Measurements from ENCODE around the gene TNS3. TPM values are rescaled to one million over a fixed set of nuclear protein-coding genes. Genes with fewer than 3 reads are reported as not detected.

The TNS3 gene
- total RNA-seq, 4 donors from 2014 or later: 27.2 to 110 (median 47.5) TPM

- intact Hi-C loops (cut with DNase I; ENCODE audit: low total_unique reads): no loop called here
- Histone ChIP-seq H3K4me1 (peaks cover 3 to 11% of the 10 kb centered on the region in 2 donors), H3K4me3 (no peak overlapping the region), H3K27ac (peak overlapping the region; percentile 57 to 74), H3K9me3 (no peaks in the 10 kb centered on the region), H3K27me3 (no peaks in the 10 kb centered on the region), H3K36me3 (no peaks in the 10 kb centered on the region)
- DNase-seq: no peak
- TF ChIP-seq CTCF (IDR thresholded peaks at IDR 0.05) (no peak), POLR2A (IDR thresholded peaks at IDR 0.05) (no peak)
Measured at GRCh38 chr7:47550788-47551470, 31.0 kb downstream of the TNS3 start.

- no peak for DNase-seq
- Histone ChIP-seq H3K27ac (no peak overlapping the region), H3K9me3 (no peaks in the 10 kb centered on the region), H3K4me1 (peaks cover 3 to 11% of the 10 kb centered on the region in 2 donors), H3K36me3 (no peaks in the 10 kb centered on the region), H3K27me3 (no peaks in the 10 kb centered on the region), H3K4me3 (no peak overlapping the region)
- TF ChIP-seq POLR2A (IDR thresholded peaks at IDR 0.05) (no peak), CTCF (IDR thresholded peaks at IDR 0.05) (no peak)
- intact Hi-C loops (cut with DNase I; ENCODE audit: low total_unique reads): no loop called here
Measured at GRCh38 chr7:47549916-47550315, 32.0 kb downstream of the TNS3 start.

GRCh38 chr7:47549397-47549796 lies 32.5 kb downstream of the TNS3 start:
- Histone ChIP-seq H3K27me3 (no peaks in the 10 kb centered on the region), H3K36me3 (no peaks in the 10 kb centered on the region), H3K4me3 (no peak overlapping the region), H3K27ac (no peak overlapping the region), H3K4me1 (peaks cover 3 to 11% of the 10 kb centered on the region in 2 donors), H3K9me3 (no peaks in the 10 kb centered on the region)
- intact Hi-C loops (cut with DNase I; ENCODE audit: low total_unique reads): no loop called here
- DNase-seq: no peak
- TF ChIP-seq POLR2A (IDR thresholded peaks at IDR 0.05): no peak
- TF ChIP-seq CTCF (IDR thresholded peaks at IDR 0.05): no peak

GRCh38 chr7:47548546-47548945 lies 33.4 kb downstream of the TNS3 start:
- no peak for DNase-seq
- H3K4me3 ChIP-seq: no peak overlapping the region
- TF ChIP-seq POLR2A (IDR thresholded peaks at IDR 0.05) (no peak), CTCF (IDR thresholded peaks at IDR 0.05) (no peak)
- peaks cover 3 to 11% of the 10 kb centered on the region in 2 donors for H3K4me1 ChIP-seq
- H3K27me3 ChIP-seq: no peaks in the 10 kb centered on the region
- H3K9me3 ChIP-seq: no peaks in the 10 kb centered on the region
- no peak overlapping the region for H3K27ac ChIP-seq
- intact Hi-C loops (cut with DNase I; ENCODE audit: low total_unique reads): no loop called here
- no peaks in the 10 kb centered on the region for H3K36me3 ChIP-seq

- no peak overlapping the region for H3K4me3 ChIP-seq
- H3K36me3 ChIP-seq: no peaks in the 10 kb centered on the region
- no peak for DNase-seq
- H3K27ac ChIP-seq: no peak overlapping the region
- TF ChIP-seq POLR2A (IDR thresholded peaks at IDR 0.05) (no peak), CTCF (IDR thresholded peaks at IDR 0.05) (no peak)
- H3K9me3 ChIP-seq: no peaks in the 10 kb centered on the region
- peaks cover 3 to 8% of the 10 kb centered on the region in 2 donors for H3K4me1 ChIP-seq
- H3K27me3 ChIP-seq: no peaks in the 10 kb centered on the region
- intact Hi-C loops (cut with DNase I; ENCODE audit: low total_unique reads): no loop called here
Measured at GRCh38 chr7:47546733-47547494, 35.0 kb downstream of the TNS3 start.

Measured in uterus (tissue), 4 donors.